NCI-H1417 treated with DMSO at 0.1 percent for 48 hours (cell line): ENCODE results near the gene FCSK.
"Not testable (repeated sequence)": the region's sequence is repeated elsewhere in the genome, so short reads cannot be mapped to it uniquely, and the experiment has no call there.

Experiments
- DNase-seq: peaks from one replicate; lab custom pipeline; 2025; lab: John Stamatoyannopoulos, UW

The FCSK gene

GRCh38 chr16:70524399-70524825, 70.0 kb downstream of the FCSK start:
- not testable (repeated sequence) for DNase-seq

DNA sequence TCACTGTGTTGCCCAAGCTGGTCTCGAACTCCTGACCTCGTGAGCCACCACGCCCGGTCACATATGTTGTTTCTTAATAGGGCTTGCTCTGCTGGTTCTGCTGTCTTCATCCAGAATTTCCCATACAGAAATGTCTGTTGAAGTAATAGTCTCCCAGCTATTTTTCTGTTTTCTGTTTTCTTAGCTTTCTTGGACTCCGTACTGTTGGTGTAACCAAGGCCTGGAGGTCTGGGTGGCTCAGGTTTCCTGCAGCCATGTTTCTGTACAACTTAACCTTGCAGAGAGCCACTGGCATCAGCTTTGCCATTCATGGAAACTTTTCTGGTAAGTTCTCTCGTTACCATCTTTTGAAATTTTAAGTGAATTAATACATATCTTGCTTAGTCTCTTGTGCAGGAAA, 72.0 kb downstream of the FCSK start:
- no peak for DNase-seq

DNA sequence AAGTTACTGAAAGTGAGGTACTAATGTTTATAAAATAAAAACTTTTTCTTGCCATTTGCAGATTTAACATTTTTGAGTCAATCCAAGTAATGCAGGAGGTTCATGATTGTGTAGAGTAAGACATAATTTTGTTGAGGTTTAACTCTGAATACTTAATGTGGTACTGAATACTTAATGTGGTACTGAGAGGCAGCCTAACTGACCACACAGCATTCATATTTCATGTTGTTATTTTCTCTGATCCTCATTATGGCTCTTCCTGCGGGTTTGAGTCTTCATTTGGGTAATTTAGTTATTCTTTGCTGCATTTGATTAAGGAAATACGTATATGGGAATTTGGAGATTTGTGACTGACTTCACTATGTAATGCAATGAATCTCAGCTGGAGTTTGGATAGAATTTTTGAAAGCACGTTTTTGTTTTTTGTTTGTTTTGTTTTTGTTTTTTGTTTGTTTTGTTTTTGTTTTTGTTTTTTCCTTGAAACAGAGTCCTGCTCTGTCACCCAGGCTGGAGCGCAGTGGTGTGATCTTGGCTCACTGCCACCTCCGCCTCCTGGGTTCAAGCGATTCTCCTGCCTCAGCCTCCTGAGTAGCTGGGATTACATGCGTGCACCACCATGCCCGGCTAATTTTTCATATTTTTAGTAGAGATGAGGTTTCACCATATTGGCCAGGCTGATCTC, 73.1 kb downstream of the FCSK start:
- no peak for DNase-seq

DNA sequence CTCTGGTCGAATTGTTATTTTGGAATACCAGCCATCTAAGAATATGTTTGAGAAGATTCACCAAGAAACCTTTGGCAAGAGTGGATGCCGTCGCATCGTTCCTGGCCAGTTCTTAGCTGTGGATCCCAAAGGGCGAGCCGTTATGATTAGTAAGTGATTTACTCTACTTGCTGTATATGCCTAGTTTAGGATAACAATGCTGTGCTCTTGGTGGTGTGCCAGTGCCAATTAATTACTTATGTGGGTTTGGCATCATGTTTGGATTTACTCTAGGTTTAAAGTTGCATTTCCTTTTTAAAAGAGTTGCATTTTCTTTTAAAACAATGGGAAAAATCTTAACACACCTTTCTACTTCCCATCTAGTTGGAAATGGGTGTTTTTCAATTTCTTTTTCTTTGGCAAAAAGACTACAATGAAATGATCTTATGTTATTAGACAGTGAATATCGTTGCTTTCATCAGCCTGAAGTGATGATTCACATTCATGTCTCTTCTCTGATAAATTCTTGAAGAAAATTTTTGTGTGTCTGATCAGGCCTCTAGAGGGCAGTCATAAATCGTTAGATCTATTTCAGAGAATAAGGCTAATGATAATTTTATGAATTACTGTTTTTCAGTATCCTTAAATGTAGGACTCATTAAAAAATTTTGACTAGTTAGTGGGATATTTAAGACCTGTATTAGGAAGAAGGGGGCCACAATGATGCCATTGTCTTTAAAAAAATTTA, 74.8 kb downstream of the FCSK start:
- DNase-seq: no peak
